ENCODE results near the gene INO80. TPM values are rescaled to one million over a fixed set of nuclear protein-coding genes. Genes with fewer than 3 reads are reported as not detected.

INO80 gene
- total RNA-seq, 4 donors from 2014 or later: 22.3 to 44.3 (median 31.1) TPM

GRCh38 chr15:41066516-41066915, 49.6 kb downstream of the INO80 start:
- 79 to 83% methylated on average over 7 of the region's 7 CpGs for WGBS, 2 donors
- intact Hi-C loops (cut with DNase I; ENCODE audit: low total_unique reads): no loop called here
- no peak for DNase-seq (ENCODE audit: low spot score in 2 of 2)
- TF ChIP-seq CTCF (IDR thresholded peaks at IDR 0.05) (no peak), POLR2A (IDR thresholded peaks at IDR 0.05) (no peak)
- H3K4me3 ChIP-seq (ENCODE audit: low read depth, poor library complexity, severe bottlenecking): no peak overlapping the region

GRCh38 chr15:41061667-41062066, 54.4 kb downstream of the INO80 start:
- no peak for DNase-seq (ENCODE audit: low spot score in 2 of 2)
- TF ChIP-seq POLR2A (IDR thresholded peaks at IDR 0.05) (no peak), CTCF (IDR thresholded peaks at IDR 0.05) (no peak)
- no peak overlapping the region for H3K4me3 ChIP-seq (ENCODE audit: low read depth, poor library complexity, severe bottlenecking)
- WGBS, 2 donors: 96 to 99% methylated on average over 2 of the region's 2 CpGs
- intact Hi-C loops (cut with DNase I; ENCODE audit: low total_unique reads): no loop called here

- DNase-seq (ENCODE audit: low spot score in 2 of 2): no peak
- H3K4me3 ChIP-seq (ENCODE audit: low read depth, poor library complexity, severe bottlenecking): no peak overlapping the region
- TF ChIP-seq CTCF (IDR thresholded peaks at IDR 0.05): no peak
- TF ChIP-seq POLR2A (IDR thresholded peaks at IDR 0.05): no peak
- 84 to 99% methylated on average over 3 of the region's 3 CpGs for WGBS, 2 donors
- intact Hi-C loops (cut with DNase I; ENCODE audit: low total_unique reads): no loop called here
Observed at GRCh38 chr15:41060505-41060904, 55.6 kb downstream of the INO80 start.

GRCh38 chr15:41056810-41057209, 59.3 kb downstream of the INO80 start:
- H3K4me3 ChIP-seq (ENCODE audit: low read depth, poor library complexity, severe bottlenecking): no peak overlapping the region
- TF ChIP-seq CTCF (IDR thresholded peaks at IDR 0.05) (no peak), POLR2A (IDR thresholded peaks at IDR 0.05) (no peak)
- 82 to 88% methylated on average over 2 of the region's 2 CpGs for WGBS, 2 donors
- intact Hi-C loops (cut with DNase I; ENCODE audit: low total_unique reads): no loop called here
- no peak for DNase-seq (ENCODE audit: low spot score in 2 of 2)

GRCh38 chr15:41055706-41056105, 60.4 kb downstream of the INO80 start:
- DNase-seq (ENCODE audit: low spot score in 2 of 2): no peak
- WGBS, 2 donors: 92 to 96% methylated on average over 2 of the region's 2 CpGs
- H3K4me3 ChIP-seq (ENCODE audit: low read depth, poor library complexity, severe bottlenecking): no peak overlapping the region
- TF ChIP-seq POLR2A (IDR thresholded peaks at IDR 0.05) (no peak), CTCF (IDR thresholded peaks at IDR 0.05) (no peak)
- intact Hi-C loops (cut with DNase I; ENCODE audit: low total_unique reads): no loop called here

GRCh38 chr15:41051139-41051538, 64.9 kb downstream of the INO80 start:
- WGBS, 2 donors: 91 to 100% methylated on average over 2 of the region's 2 CpGs
- intact Hi-C loops (cut with DNase I; ENCODE audit: low total_unique reads): no loop called here
- TF ChIP-seq POLR2A (IDR thresholded peaks at IDR 0.05) (no peak), CTCF (IDR thresholded peaks at IDR 0.05) (no peak)
- DNase-seq (ENCODE audit: low spot score in 2 of 2): no peak
- no peak overlapping the region for H3K4me3 ChIP-seq (ENCODE audit: low read depth, poor library complexity, severe bottlenecking)
